Esophagus (tissue), 2 donors: ENCODE data around the gene YAE1. TPM values are rescaled to one million over a fixed set of nuclear protein-coding genes. Genes with fewer than 3 reads are reported as not detected.

Experiments
- H3K27ac ChIP-seq, 2 donors: one replicate each; pipeline ENCODE4 v1.5.1; 2013; ENCODE audit warnings: low read depth in 2 of 2, mild to moderate bottlenecking in 2 of 2, inconsistent platforms in 1 of 2, low read length in 1 of 2, moderate library complexity in 1 of 2
- H3K27me3 ChIP-seq, 2 donors: one replicate each; pipeline ENCODE4 v1.6.1; 2013; ENCODE audit warnings: low read length in 2 of 2, control low read depth in 1 of 2, mild to moderate bottlenecking in 1 of 2; ENCODE audit not compliant: insufficient read depth in 2 of 2, control insufficient read depth in 1 of 2
- H3K36me3 ChIP-seq, 2 donors: one replicate each; pipeline ENCODE4 v1.6.1; 2013; ENCODE audit warnings: low read length in 1 of 2; ENCODE audit not compliant: control insufficient read depth in 2 of 2, insufficient read depth in 2 of 2
- H3K4me1 ChIP-seq, 2 donors: one replicate each; pipeline ENCODE4 v1.6.1; 2013; ENCODE audit warnings: low read length in 1 of 2; ENCODE audit not compliant: control insufficient read depth in 2 of 2, insufficient read depth in 2 of 2
- H3K4me3 ChIP-seq, 2 donors: one replicate each; pipeline ENCODE4 v1.5.1; 2013; ENCODE audit warnings: low read length in 2 of 2, mild to moderate bottlenecking in 2 of 2, low read depth in 1 of 2, moderate library complexity in 1 of 2
- H3K9me3 ChIP-seq, 2 donors: one replicate each; pipeline ENCODE4 v1.6.1; 2013; ENCODE audit warnings: mild to moderate bottlenecking in 2 of 2, low read depth in 1 of 2, low read length in 1 of 2, moderate library complexity in 1 of 2; ENCODE audit not compliant: control insufficient read depth in 2 of 2, insufficient read depth in 1 of 2
- WGBS, 2 donors: extraction: QIAGEN DNeasy Blood & Tissue Kit; methylation state at CpG; one replicate each; pipeline ENCODE4 v1.1.7; 2013; 5-methylcytosine and 5-hydroxymethylcytosine counted together
- polyA plus RNA-seq, 2 donors: library from polyadenylated mRNA; stranded (reverse); fragments of 200-250 nt; gene quantifications; one replicate each; pipeline ENCODE4 v1.2.3, GENCODE V29; 2013
- donor health status: healthy with polysubstance abuse.
- donor health status: Bipolar disorder and iron deficiency.

Gene YAE1
- polyA plus RNA-seq, 2 donors: 20.8 to 30.2 TPM

DNA sequence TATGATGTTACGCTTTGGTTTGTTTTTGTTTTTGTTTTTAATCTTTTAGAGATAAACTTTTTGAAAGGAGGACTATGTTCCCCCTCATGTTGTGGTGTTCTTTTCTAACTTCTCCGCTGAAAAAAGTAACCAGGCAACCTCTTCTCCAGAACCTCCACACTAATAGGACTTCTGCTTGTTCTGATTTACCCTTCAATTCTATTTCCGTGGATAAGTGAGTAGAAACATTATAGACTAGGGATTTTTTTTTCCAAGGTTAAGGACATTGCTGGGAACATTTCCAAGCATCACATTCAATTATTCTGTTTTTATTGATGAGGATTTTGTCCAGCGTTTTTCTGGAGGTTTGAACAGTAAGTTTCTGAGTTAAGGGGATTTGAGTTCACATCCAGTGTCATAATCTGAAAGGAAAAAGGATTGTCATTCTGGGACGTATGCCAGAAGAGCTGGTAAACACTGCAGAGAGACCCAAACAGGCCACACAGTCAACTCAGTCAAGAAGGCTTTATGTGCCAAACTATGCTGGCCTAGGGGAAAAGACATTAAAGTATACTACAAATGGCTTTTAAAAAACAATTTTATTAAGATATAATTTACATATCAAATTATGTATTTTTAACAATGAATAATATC, 28.9 kb downstream of the YAE1 start:
- Histone ChIP-seq H3K4me1 (no peaks in the 10 kb centered on the region), H3K9me3 (no peaks in the 10 kb centered on the region), H3K4me3 (no peak overlapping the region), H3K27ac (no peak overlapping the region), H3K36me3 (no peaks in the 10 kb centered on the region), H3K27me3 (no peaks in the 10 kb centered on the region)
- WGBS, 2 donors: 53 to 55% methylated on average over 5 of the region's 5 CpGs

DNA sequence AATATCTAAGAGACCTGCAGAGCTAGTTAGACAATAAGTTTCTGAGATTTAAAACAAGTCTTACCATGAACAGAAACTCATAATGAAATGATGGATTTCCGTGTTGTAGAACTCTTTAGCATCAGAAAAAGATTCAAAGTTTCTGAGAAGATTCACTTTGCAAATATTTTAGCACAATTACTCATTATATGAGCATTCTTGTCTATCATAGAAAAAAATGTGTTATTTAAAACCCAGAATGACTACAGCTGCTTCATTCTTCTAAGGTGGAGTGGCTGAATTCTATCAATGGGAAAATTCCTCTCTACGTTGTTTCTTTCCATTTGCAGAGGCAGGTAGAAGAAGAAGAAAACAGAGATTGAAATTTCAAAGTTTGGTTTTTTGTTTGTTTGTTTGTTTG, 36.1 kb downstream of the YAE1 start:
- WGBS, 2 donors: 59 to 67% methylated on average over 2 of the region's 2 CpGs
- Histone ChIP-seq H3K4me1 (no peaks in the 10 kb centered on the region), H3K27ac (no peak overlapping the region), H3K9me3 (no peaks in the 10 kb centered on the region), H3K4me3 (no peak overlapping the region), H3K27me3 (no peaks in the 10 kb centered on the region), H3K36me3 (no peaks in the 10 kb centered on the region)

DNA sequence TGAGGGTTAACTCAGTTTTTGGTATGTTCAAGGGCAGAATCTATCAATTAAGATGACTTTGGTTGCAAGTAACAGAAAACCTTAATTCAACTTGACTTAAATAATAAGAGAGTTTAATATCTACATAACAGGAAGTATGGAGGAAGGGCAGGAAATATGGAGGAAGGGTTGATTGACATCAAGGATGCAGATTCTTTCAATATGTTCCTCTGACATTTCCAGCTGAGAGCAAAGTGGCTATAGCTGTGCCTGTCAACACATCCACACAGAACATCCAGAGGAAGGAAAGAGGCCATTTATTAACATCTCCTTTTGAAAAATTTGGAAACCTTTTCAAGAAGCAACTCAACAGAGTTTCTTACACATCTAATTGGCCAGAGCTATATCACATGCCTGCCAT, 37.7 kb downstream of the YAE1 start:
- Histone ChIP-seq H3K27me3 (no peaks in the 10 kb centered on the region), H3K36me3 (no peaks in the 10 kb centered on the region), H3K4me3 (no peak overlapping the region), H3K9me3 (no peaks in the 10 kb centered on the region), H3K4me1 (no peaks in the 10 kb centered on the region), H3K27ac (no peak overlapping the region)

DNA sequence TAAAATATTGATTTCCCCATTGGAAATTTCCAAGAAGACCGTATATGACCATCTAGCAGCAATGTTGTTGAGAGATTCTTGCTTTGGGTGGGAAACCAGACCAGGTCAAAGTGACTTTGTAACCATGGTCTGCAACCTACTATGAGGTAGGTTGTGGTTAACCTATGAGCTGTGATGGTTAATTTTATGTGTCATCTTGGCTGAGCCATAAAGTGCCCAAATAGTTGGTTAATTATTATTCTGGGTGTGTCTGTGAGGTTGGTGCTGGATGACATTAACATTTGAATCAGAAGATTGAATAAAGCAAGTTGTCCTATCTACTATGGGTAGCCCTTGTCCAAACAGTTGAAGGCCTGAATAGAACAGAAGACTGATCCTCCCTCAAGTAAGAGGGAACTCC, 38.9 kb downstream of the YAE1 start:
- no peaks in the 10 kb centered on the region for H3K27me3 ChIP-seq
- H3K4me1 ChIP-seq: peaks cover 0 to 3% of the 10 kb centered on the region in 2 donors
- no peak overlapping the region for H3K4me3 ChIP-seq
- no peaks in the 10 kb centered on the region for H3K9me3 ChIP-seq
- 84 to 90% methylated on average over 1 of the region's 1 CpG for whole genome bisulfite sequencing, 2 donors
- H3K36me3 ChIP-seq: no peaks in the 10 kb centered on the region
- H3K27ac ChIP-seq: peak overlapping the region; percentile 80 to 83

DNA sequence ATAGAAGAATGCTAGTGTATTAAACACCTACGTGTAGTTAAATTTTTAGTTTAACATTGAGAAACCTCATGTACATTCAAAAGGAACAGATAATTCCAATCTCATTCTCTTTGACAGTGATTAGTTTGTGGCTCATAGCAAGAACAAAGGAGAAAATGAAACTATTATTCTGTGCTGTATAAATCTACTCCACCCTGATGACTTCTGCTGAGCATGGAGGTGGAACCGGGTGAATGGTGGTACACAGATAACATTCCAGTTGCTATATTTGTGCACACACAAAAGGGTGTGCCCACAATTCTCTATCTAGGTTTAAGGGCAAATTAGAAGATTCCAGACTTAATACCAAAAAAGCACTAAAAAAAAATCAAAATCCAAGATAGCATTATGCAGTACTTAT, 40.1 kb downstream of the YAE1 start:
- no peak overlapping the region for H3K27ac ChIP-seq
- 51 to 66% methylated on average over 2 of the region's 2 CpGs for WGBS, 2 donors
- no peaks in the 10 kb centered on the region for H3K9me3 ChIP-seq
- H3K4me3 ChIP-seq: no peak overlapping the region
- no peaks in the 10 kb centered on the region for H3K27me3 ChIP-seq
- no peaks in the 10 kb centered on the region for H3K36me3 ChIP-seq
- peaks cover 0 to 3% of the 10 kb centered on the region in 2 donors for H3K4me1 ChIP-seq

DNA sequence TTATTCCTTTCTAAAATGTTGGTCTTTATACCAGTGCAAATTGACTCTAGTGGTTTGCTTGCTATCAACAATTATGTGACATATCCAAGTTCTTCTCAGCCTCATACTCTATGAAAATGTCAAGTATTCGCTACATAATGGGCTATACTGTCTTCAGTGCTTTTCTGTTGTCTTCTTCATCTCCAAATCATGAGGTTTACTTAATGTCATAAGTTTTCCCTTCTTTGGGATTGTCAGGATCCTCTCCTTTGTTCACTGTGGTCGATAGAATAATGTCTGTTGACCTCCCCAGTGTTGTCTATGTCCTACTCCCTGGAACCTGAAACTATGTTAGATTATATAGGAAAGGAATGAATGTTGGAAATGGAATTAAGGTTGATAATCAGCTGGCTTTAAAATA, 40.7 kb downstream of the YAE1 start:
- Histone ChIP-seq H3K9me3 (no peaks in the 10 kb centered on the region), H3K36me3 (no peaks in the 10 kb centered on the region), H3K4me1 (peaks cover 0 to 3% of the 10 kb centered on the region in 2 donors), H3K4me3 (no peak overlapping the region), H3K27me3 (no peaks in the 10 kb centered on the region), H3K27ac (no peak overlapping the region)
- WGBS, 2 donors: 91 to 92% methylated on average over 2 of the region's 2 CpGs

DNA sequence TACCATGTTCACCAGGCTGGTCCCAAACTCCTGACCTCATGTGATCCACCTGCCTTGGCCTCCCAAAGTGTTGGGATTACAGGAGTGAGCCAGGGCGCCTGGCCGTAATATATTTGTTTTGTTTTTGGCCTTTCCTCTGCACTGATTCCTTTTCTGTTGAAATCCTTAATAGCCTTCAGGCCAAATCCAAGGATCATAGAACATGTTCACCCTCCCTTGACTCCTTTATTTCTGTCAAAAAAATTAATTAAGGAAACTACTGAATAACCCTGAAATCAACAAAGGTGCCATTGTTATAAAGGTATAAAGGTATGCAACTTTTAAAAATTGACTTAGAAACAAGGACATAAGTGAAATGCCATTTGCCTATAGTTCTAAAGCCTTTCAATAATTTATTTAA, 41.7 kb downstream of the YAE1 start:
- no peaks in the 10 kb centered on the region for H3K36me3 ChIP-seq
- WGBS, 2 donors: 81 to 88% methylated on average over 2 of the region's 2 CpGs
- no peaks in the 10 kb centered on the region for H3K27me3 ChIP-seq
- peaks cover 0 to 3% of the 10 kb centered on the region in 2 donors for H3K4me1 ChIP-seq
- no peak overlapping the region for H3K4me3 ChIP-seq
- H3K9me3 ChIP-seq: no peaks in the 10 kb centered on the region
- no peak overlapping the region for H3K27ac ChIP-seq

DNA sequence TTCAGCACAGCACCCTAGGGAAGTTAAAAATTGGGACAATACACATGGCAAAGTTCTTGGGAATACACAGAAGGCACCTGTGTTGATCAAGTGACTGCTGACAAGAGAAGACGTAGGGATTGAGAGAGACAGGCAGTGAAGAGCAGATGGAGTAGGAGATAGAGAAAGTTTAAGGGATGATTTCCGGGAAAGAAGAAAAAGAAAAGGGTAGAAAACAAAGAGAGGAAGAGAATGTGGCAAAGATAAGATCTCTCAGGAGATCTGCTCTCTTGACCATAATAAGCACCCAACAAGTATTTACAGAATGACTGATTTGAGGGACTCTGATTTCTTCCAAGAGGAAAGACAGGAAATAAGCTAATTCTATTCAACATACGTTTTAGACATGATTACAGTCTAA, 42.1 kb downstream of the YAE1 start:
- no peak overlapping the region for H3K4me3 ChIP-seq
- no peaks in the 10 kb centered on the region for H3K27me3 ChIP-seq
- WGBS, 2 donors: 67 to 73% methylated on average over 3 of the region's 3 CpGs
- H3K36me3 ChIP-seq: no peaks in the 10 kb centered on the region
- H3K9me3 ChIP-seq: no peaks in the 10 kb centered on the region
- H3K4me1 ChIP-seq: peaks cover 0 to 3% of the 10 kb centered on the region in 2 donors
- H3K27ac ChIP-seq: no peak overlapping the region

DNA sequence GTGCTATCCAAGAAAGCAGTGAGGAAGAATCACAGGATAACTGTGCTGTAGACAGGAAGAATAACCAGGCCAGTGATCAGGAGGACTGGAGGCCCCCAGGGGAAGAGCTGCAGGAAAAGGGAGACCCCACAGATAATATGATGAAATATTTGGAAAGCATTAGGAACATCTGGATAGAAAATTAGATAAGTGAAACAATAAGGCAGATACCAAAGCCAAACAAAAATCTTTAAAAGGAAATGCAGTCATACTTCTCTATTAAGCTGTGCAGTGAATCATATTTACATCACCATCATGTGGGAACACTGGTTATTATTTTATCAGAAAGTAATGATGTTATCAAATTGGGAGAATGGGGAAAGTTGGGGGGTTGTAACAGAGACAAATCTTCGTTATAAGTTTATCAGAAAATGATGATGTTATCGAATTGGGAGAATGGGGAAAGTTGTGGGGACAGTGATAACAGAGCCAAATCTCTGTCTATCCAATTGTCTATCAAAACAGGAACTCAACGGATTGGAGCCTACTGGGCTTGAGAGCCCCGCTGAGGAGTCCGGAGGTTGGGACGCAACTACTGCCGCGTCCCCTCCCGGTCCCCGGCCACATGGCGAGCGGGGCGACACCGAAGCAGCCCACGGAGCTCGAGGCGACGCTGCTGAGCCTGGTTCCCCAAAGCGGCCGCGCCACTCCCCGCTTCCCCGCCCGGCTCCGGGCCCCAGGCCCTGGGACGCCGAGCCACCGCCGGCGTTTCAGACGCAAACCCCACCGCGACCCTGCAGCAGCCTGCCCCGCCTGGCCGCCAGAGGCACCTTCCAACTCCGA, 43.1 kb downstream of the YAE1 start:
- Histone ChIP-seq H3K27ac (peak overlapping the region; percentile 47 to 69), H3K36me3 (no peaks in the 10 kb centered on the region), H3K4me1 (peaks cover 0 to 3% of the 10 kb centered on the region in 2 donors), H3K9me3 (no peaks in the 10 kb centered on the region), H3K4me3 (peak overlapping the region; percentile 38 to 39), H3K27me3 (peaks cover 0 to under 1% of the 10 kb centered on the region in 2 donors)
- 8 to 9% methylated on average over 27 to 36 of the region's 36 CpGs for WGBS, 2 donors

DNA sequence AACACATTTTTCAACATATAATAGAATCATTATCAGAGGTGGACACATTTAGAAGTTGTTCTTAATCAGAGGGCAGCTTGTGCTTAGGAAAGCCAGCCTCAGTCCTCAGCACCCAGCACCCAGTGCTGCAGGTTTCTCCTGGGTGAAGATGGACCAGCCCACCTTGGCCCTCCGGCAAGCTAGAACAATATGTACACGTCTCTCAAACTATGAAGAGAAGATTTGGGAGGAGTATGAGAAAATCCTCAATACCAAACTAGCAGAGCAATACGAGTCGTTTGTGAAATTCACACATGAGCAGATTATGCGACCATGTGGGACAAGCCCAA, 43.7 kb downstream of the YAE1 start:
- Histone ChIP-seq H3K27me3 (peaks cover 0 to 3% of the 10 kb centered on the region in 2 donors), H3K4me1 (peaks cover 0 to 3% of the 10 kb centered on the region in 2 donors), H3K9me3 (no peaks in the 10 kb centered on the region), H3K36me3 (no peaks in the 10 kb centered on the region), H3K27ac (peak overlapping the region; percentile 16 to 50), H3K4me3 (peak overlapping the region; percentile 38 to 39)
- 48 to 68% methylated on average over 5 of the region's 5 CpGs for WGBS, 2 donors
